ENCODE data around the gene EIF1AX.
"Not testable (repeated sequence)": the region's sequence is repeated elsewhere in the genome, so short reads cannot be mapped to it uniquely, and the experiment has no call there.

The EIF1AX gene

GRCh38 chrX:20173313-20173712, 31.7 kb upstream of the EIF1AX start:
- Histone ChIP-seq H3K27ac (no peak overlapping the region), H3K36me3 (peaks cover 4% of the 10 kb centered on the region; the same call in 1 of the 2 replicates), H3K4me3 (ENCODE audit: low read depth, low read length) (no peak overlapping the region), H3K9me3 (ENCODE audit: severe bottlenecking) (no peaks in the 10 kb centered on the region), H3K27me3 (ENCODE audit: insufficient read depth, low read depth, severe bottlenecking) (peaks cover 7% of the 10 kb centered on the region)
- TF ChIP-seq CTCF (IDR thresholded peaks at IDR 0.05; ENCODE audit: low read depth, low read length): no peak
- no peak for DNase-seq

GRCh38 chrX:20171887-20172286, 30.2 kb upstream of the EIF1AX start:
- H3K27me3 ChIP-seq (ENCODE audit: insufficient read depth, low read depth, severe bottlenecking): peaks cover 11% of the 10 kb centered on the region
- H3K36me3 ChIP-seq: peaks cover 4% of the 10 kb centered on the region; the same call in 1 of the 2 replicates
- H3K4me3 ChIP-seq (ENCODE audit: low read depth, low read length): no peak overlapping the region
- DNase-seq: no peak
- no peak for TF ChIP-seq CTCF (IDR thresholded peaks at IDR 0.05; ENCODE audit: low read depth, low read length)
- no peak overlapping the region for H3K27ac ChIP-seq
- no peaks in the 10 kb centered on the region for H3K9me3 ChIP-seq (ENCODE audit: severe bottlenecking)

- H3K36me3 ChIP-seq; H3K27ac ChIP-seq; H3K9me3 ChIP-seq (ENCODE audit: severe bottlenecking); DNase-seq; H3K4me3 ChIP-seq (ENCODE audit: low read depth, low read length): not testable (repeated sequence)
- peaks cover 13% of the 10 kb centered on the region for H3K27me3 ChIP-seq (ENCODE audit: insufficient read depth, low read depth, severe bottlenecking)
Observed at GRCh38 chrX:20162516-20162915, 20.9 kb upstream of the EIF1AX start.

GRCh38 chrX:20159797-20160385, 18.3 kb upstream of the EIF1AX start:
- no peaks in the 10 kb centered on the region for H3K36me3 ChIP-seq
- H3K9me3 ChIP-seq (ENCODE audit: severe bottlenecking): no peaks in the 10 kb centered on the region
- no peak overlapping the region for H3K4me3 ChIP-seq (ENCODE audit: low read depth, low read length)
- H3K27ac ChIP-seq: no peak overlapping the region
- no peak for TF ChIP-seq CTCF (IDR thresholded peaks at IDR 0.05; ENCODE audit: low read depth, low read length)
- H3K27me3 ChIP-seq (ENCODE audit: insufficient read depth, low read depth, severe bottlenecking): peaks cover 11% of the 10 kb centered on the region
- no peak for DNase-seq

- no peak for TF ChIP-seq CTCF (IDR thresholded peaks at IDR 0.05; ENCODE audit: low read depth, low read length)
- DNase-seq: no peak
- no peaks in the 10 kb centered on the region; the same call in 1 of the 2 replicates for H3K36me3 ChIP-seq
Observed at GRCh38 chrX:20151689-20152088, 10.1 kb upstream of the EIF1AX start.

GRCh38 chrX:20149326-20149725, 7.7 kb upstream of the EIF1AX start:
- no peak overlapping the region for H3K27ac ChIP-seq
- TF ChIP-seq CTCF (IDR thresholded peaks at IDR 0.05; ENCODE audit: low read depth, low read length): no peak
- no peak for DNase-seq

More at GRCh38 chrX:20151689-20152088, 10.1 kb upstream of the EIF1AX start:
- peaks cover 11% of the 10 kb centered on the region for H3K27me3 ChIP-seq (ENCODE audit: insufficient read depth, low read depth, severe bottlenecking)
- H3K27ac ChIP-seq: no peak overlapping the region
- H3K9me3 ChIP-seq (ENCODE audit: severe bottlenecking): no peaks in the 10 kb centered on the region
- H3K4me3 ChIP-seq (ENCODE audit: low read depth, low read length): no peak overlapping the region

More at GRCh38 chrX:20149326-20149725, 7.7 kb upstream of the EIF1AX start:
- peaks cover 2% of the 10 kb centered on the region for H3K27me3 ChIP-seq (ENCODE audit: insufficient read depth, low read depth, severe bottlenecking)
- no peak overlapping the region for H3K4me3 ChIP-seq (ENCODE audit: low read depth, low read length)
- H3K9me3 ChIP-seq (ENCODE audit: severe bottlenecking): no peaks in the 10 kb centered on the region
- no peaks in the 10 kb centered on the region; the same call in 1 of the 2 replicates for H3K36me3 ChIP-seq
